Immature natural killer cell (primary cell): ENCODE results near the gene CENPN. TPM values are rescaled to one million over a fixed set of nuclear protein-coding genes. Genes with fewer than 3 reads are reported as not detected.

Experiments
- DNase-seq, 3 donors: peaks; one replicate each; pipeline ENCODE4 v3.0.0; 2022; ENCODE audit warnings: mixed read lengths in 1 of 3
- H3K27ac Mint-ChIP-seq, 6 donors: one replicate each; pipeline ENCODE4 v1.8.0; 2020; ENCODE audit warnings: mixed read lengths in 6 of 6, mild to moderate bottlenecking in 5 of 6, inconsistent platforms in 4 of 6, moderate library complexity in 3 of 6
- H3K27me3 Mint-ChIP-seq, 3 donors: one replicate each; pipeline ENCODE4 v1.8.0; 2020 to 2021; ENCODE audit warnings: low read depth in 3 of 3, mild to moderate bottlenecking in 3 of 3, mixed read lengths in 3 of 3, moderate library complexity in 3 of 3, inconsistent platforms in 1 of 3
- H3K36me3 Mint-ChIP-seq, 3 donors: one replicate each; pipeline ENCODE4 v1.8.0; 2020; ENCODE audit warnings: mixed read lengths in 3 of 3, inconsistent platforms in 2 of 3, mild to moderate bottlenecking in 2 of 3
- H3K4me1 Mint-ChIP-seq, 2 donors: one replicate each; pipeline ENCODE4 v1.8.0; 2020; ENCODE audit warnings: inconsistent platforms in 2 of 2, mild to moderate bottlenecking in 2 of 2, mixed read lengths in 2 of 2, moderate library complexity in 1 of 2
- H3K4me3 Mint-ChIP-seq, 5 donors: one replicate each; pipeline ENCODE4 v1.8.0; 2020; ENCODE audit warnings: mild to moderate bottlenecking in 5 of 5, mixed read lengths in 5 of 5, inconsistent platforms in 3 of 5, moderate library complexity in 3 of 5
- H3K9me3 Mint-ChIP-seq, 6 donors: one replicate each; pipeline ENCODE4 v1.8.0; 2020; ENCODE audit warnings: mild to moderate bottlenecking in 6 of 6, mixed read lengths in 6 of 6, inconsistent platforms in 4 of 6, moderate library complexity in 3 of 6
- polyA plus RNA-seq, 3 donors: library from polyadenylated mRNA; unstranded; fragments of 300-500 nt; fragmentation: Illumina TruSeq; gene quantifications; one replicate each; pipeline ENCODE4 v1.2.3, GENCODE V29; 2021

The CENPN gene
- polyA plus RNA-seq, 3 donors from 2014 or later: 4.5 to 11.6 (median 7.8) TPM

DNA sequence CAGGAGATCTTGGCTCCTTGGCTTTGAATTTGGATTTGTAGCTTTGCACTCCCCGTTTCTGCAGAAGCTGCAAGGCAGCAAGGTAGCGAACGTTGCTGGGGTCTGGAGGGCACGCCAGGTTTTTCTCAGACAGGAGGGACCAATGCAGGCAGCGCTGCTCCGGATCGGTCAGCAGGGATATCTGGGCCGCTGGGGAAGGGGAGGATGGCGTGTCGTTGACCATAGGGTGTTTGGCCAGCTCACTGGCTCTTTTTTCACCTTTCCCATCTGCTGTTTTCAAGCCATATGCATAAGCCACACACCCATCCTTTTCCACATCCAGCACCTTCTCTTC is 54.3 kb downstream of the CENPN start:
- no peak for DNase-seq
- Mint-ChIP-seq H3K36me3 (no peaks in the 10 kb centered on the region), H3K27ac (no peak overlapping the region), H3K4me1 (no peaks in the 10 kb centered on the region), H3K27me3 (peaks cover 0 to 2% (median 2%) of the 10 kb centered on the region in 3 donors), H3K4me3 (no peak overlapping the region), H3K9me3 (no peaks in the 10 kb centered on the region)

- Mint-ChIP-seq H3K36me3 (no peaks in the 10 kb centered on the region), H3K27ac (no peak overlapping the region), H3K4me1 (no peaks in the 10 kb centered on the region), H3K27me3 (peaks cover 0 to 2% (median 2%) of the 10 kb centered on the region in 3 donors), H3K4me3 (no peak overlapping the region), H3K9me3 (no peaks in the 10 kb centered on the region)
- DNase-seq: no peak
These were observed 55.0 kb downstream of the CENPN start for GRCh38 chr16:81061871-81062608.

GRCh38 chr16:81066681-81067080 is 59.7 kb downstream of the CENPN start:
- Mint-ChIP-seq H3K36me3 (no peaks in the 10 kb centered on the region), H3K27ac (no peak overlapping the region), H3K4me1 (no peaks in the 10 kb centered on the region), H3K4me3 (no peak overlapping the region), H3K27me3 (peaks cover 0 to 10% (median 1%) of the 10 kb centered on the region in 3 donors), H3K9me3 (no peaks in the 10 kb centered on the region)
- no peak for DNase-seq

DNA sequence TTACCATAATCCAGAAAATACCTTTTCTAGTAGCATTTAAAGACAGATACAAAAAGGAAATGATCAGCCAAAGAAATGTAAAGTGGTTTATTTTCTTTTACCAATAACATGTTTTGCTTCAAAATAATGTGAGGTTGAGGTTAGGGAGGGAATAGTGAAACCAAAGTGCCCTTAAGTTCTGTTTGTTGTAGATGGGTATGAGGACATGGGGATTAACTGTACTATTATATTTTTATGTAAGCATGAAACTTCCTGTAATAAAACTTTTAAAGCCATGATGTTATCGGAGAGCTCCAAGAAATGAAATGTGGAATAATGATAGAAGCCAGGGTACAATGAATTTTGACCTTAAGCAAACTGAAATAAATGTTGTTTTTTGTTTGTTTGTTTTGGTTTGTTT is 60.2 kb downstream of the CENPN start:
- no peak overlapping the region for H3K4me3 Mint-ChIP-seq
- no peak overlapping the region for H3K27ac Mint-ChIP-seq
- no peaks in the 10 kb centered on the region for H3K36me3 Mint-ChIP-seq
- no peaks in the 10 kb centered on the region for H3K9me3 Mint-ChIP-seq
- no peak for DNase-seq
- H3K4me1 Mint-ChIP-seq: no peaks in the 10 kb centered on the region
- peaks cover 0 to 13% (median 1%) of the 10 kb centered on the region in 3 donors for H3K27me3 Mint-ChIP-seq

DNA sequence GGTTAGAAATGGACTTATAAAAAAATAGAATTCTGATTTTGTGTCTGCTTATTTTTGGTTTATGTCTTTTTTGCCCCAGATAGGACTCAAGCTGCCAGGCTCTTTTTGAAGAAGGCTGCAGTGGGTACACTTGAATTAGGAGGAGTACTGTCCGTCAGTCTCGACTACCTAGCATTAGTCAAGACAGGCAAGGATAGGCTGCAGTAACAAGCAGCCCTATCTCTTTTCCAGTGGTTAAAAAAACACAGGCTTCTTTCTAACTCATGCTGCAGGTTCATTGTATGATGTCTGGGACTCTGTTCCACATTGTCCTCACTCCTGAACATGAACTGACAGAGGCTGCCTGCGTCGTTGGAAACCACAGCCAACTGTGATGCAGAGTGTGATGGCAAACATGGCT is 62.0 kb downstream of the CENPN start:
- no peak overlapping the region for H3K27ac Mint-ChIP-seq
- no peak overlapping the region for H3K4me3 Mint-ChIP-seq
- H3K4me1 Mint-ChIP-seq: no peaks in the 10 kb centered on the region
- DNase-seq: no peak
- peaks cover 0 to 13% (median 1%) of the 10 kb centered on the region in 3 donors for H3K27me3 Mint-ChIP-seq
- H3K36me3 Mint-ChIP-seq: no peaks in the 10 kb centered on the region
- H3K9me3 Mint-ChIP-seq: no peaks in the 10 kb centered on the region

GRCh38 chr16:81070979-81071378 is 64.0 kb downstream of the CENPN start:
- H3K36me3 Mint-ChIP-seq: peaks cover 0 to 3% (median 0%) of the 10 kb centered on the region in 3 donors
- no peaks in the 10 kb centered on the region for H3K4me1 Mint-ChIP-seq
- H3K27me3 Mint-ChIP-seq: peaks cover 0 to 15% (median 1%) of the 10 kb centered on the region in 3 donors
- no peak for DNase-seq
- H3K27ac Mint-ChIP-seq: no peak overlapping the region
- H3K4me3 Mint-ChIP-seq: no peak overlapping the region
- H3K9me3 Mint-ChIP-seq: no peaks in the 10 kb centered on the region

DNA sequence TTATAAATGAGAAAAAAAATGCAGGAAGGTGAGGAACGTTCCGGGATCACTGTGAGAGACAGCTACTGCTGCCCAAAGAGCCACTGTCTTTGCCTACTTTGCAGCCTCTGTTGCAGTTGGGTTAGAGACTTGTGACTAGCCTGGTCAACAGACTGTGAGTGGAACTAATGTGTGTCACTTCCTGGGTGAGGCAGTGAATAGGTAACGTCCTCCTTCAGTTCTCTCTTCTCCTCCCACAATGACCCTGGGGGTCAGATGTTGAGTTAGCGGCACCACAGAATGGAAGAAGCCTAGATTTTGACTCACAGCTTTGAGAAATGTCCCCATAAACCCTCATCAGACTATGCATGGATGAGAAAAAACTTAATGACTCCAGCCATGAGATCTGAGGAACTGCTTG is 64.8 kb downstream of the CENPN start:
- Mint-ChIP-seq H3K9me3 (no peaks in the 10 kb centered on the region), H3K4me1 (no peaks in the 10 kb centered on the region), H3K27ac (no peak overlapping the region), H3K27me3 (peaks cover 0 to 15% (median 1%) of the 10 kb centered on the region in 3 donors), H3K4me3 (no peak overlapping the region), H3K36me3 (peaks cover 0 to 3% (median 0%) of the 10 kb centered on the region in 3 donors)
- no peak for DNase-seq

DNA sequence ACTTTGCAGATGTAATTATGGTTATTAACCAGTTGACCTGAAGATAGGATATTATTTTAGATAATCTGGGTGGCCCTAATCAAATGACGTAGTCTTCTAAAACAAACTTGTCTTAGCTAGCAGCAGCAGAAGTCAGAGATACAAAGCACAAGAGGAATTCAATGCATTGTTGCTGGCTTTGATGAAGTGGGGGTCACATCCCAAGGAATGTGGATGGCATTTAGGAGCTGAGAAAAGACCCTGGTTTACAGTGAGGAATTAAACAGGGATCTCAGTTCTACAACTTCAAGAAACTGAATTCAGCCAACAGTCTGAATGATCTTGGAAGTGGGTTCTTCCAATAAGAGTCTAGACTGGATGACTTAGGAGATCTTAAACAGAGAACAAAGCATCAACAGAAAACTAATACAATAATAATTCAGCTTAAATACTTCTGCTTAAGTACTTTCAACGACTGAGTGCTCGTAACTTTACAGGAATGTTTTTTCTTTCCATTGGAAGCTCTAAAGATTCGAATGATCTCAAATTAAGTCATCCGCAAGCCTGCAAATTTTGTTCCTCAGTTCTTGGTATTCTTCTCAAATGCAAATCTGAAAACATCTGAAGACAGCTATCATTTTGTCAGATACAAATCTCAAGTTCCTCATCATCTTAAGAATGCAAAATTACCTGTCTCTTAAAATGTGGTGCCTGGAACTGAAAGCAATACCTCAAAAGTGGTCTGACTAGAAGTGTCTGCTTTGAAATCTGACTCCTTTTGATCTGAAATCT is 66.7 kb downstream of the CENPN start:
- Mint-ChIP-seq H3K36me3 (peaks cover 0 to 3% (median 0%) of the 10 kb centered on the region in 3 donors), H3K27me3 (peaks cover 0 to 15% (median 1%) of the 10 kb centered on the region in 3 donors), H3K4me1 (peaks cover 7% of the 10 kb centered on the region in 2 donors), H3K4me3 (no peak overlapping the region), H3K27ac (no peak overlapping the region), H3K9me3 (no peaks in the 10 kb centered on the region)
- DNase-seq: no peak

GRCh38 chr16:81076566-81077075 is 69.6 kb downstream of the CENPN start:
- H3K36me3 Mint-ChIP-seq: peaks cover 0 to 3% (median 0%) of the 10 kb centered on the region in 3 donors
- H3K27me3 Mint-ChIP-seq: peaks cover 0 to 5% (median 0%) of the 10 kb centered on the region in 3 donors
- H3K4me3 Mint-ChIP-seq: no peak overlapping the region
- no peaks in the 10 kb centered on the region for H3K9me3 Mint-ChIP-seq
- DNase-seq: peak; percentile 93 to 96 (median 95)
- H3K4me1 Mint-ChIP-seq: peaks cover 7% of the 10 kb centered on the region in 2 donors
- no peak overlapping the region for H3K27ac Mint-ChIP-seq

- Mint-ChIP-seq H3K4me3 (peak within 1 kb of the TSS in 1 of 5 donors; percentile 24), H3K4me1 (peaks cover 7% of the 10 kb centered on the region in 2 donors), H3K9me3 (no peaks in the 10 kb centered on the region), H3K27me3 (peaks cover 0 to 3% (median 0%) of the 10 kb centered on the region in 3 donors), H3K27ac (peak within 1 kb of the TSS in 2 of 6 donors; percentile 21 to 55), H3K36me3 (peaks cover 0 to 3% (median 0%) of the 10 kb centered on the region in 3 donors)
- DNase-seq: peak; percentile 98
These were observed 70.3 kb downstream of the CENPN start, which contains the start of gene C16orf46 for GRCh38 chr16:81077076-81077940. C16orf46 (minus strand) TSS chr16:81077238; CDS start chr16:81063955, 13,283 bp downstream.

DNA sequence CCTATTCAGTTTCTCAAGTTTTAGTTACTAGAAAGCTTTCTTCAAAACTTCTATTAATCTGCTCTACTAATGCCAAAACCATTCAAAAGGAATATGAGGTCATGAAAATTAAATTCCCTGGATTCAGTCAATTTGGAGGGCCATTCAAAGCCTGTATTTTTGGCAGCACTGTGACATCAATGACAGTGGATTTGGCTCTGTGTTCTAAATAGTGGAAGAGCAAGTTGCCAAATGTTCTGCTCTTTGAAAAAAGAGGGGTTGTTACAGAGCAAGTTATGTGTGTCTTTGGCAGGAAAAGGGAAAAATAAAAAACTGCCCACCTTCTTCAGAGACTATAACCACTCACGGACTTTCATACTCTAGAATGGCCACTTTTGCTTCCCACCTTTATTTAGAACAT is 73.2 kb downstream of the CENPN start:
- H3K36me3 Mint-ChIP-seq: no peaks in the 10 kb centered on the region
- no peak for DNase-seq
- H3K27me3 Mint-ChIP-seq: peaks cover 0 to 2% (median 0%) of the 10 kb centered on the region in 3 donors
- H3K4me1 Mint-ChIP-seq: peaks cover 7% of the 10 kb centered on the region in 2 donors
- H3K4me3 Mint-ChIP-seq: no peak overlapping the region
- H3K9me3 Mint-ChIP-seq: no peaks in the 10 kb centered on the region
- peak overlapping the region in 2 of 6 donors; percentile 31 to 36 for H3K27ac Mint-ChIP-seq

GRCh38 chr16:81081014-81081413 is 74.0 kb downstream of the CENPN start:
- no peak overlapping the region for H3K4me3 Mint-ChIP-seq
- peaks cover 0 to 2% (median 0%) of the 10 kb centered on the region in 3 donors for H3K27me3 Mint-ChIP-seq

More at GRCh38 chr16:81081014-81081413, 74.0 kb downstream of the CENPN start:
- Mint-ChIP-seq H3K36me3 (no peaks in the 10 kb centered on the region), H3K9me3 (no peaks in the 10 kb centered on the region), H3K27ac (no peak overlapping the region), H3K4me1 (peaks cover 7% of the 10 kb centered on the region in 2 donors)
- DNase-seq: no peak
